Measurements from ENCODE around the gene SEC16B.
A peak's percentile ranks its signal among the peaks of the same experiment; 100 is the strongest.
"Not testable (repeated sequence)": the region's sequence is repeated elsewhere in the genome, so short reads cannot be mapped to it uniquely, and the experiment has no call there.

Gene SEC16B

GRCh38 chr1:177969825-177970371 lies at the start of gene SEC16B:
SEC16B (minus strand) TSS chr1:177970058; CDS start chr1:177967981, 2,077 bp downstream.
- DNase-seq (ENCODE audit: low spot score) = no peak

GRCh38 chr1:178019622-178020021 lies 49.8 kb upstream of the SEC16B start:
- no peak for DNase-seq (ENCODE audit: low spot score)

- no peak for DNase-seq (ENCODE audit: low spot score)
Measured at GRCh38 chr1:178019208-178019607, 49.4 kb upstream of the SEC16B start.

- DNase-seq (ENCODE audit: low spot score) = no peak
Measured at GRCh38 chr1:178017517-178017916, 47.7 kb upstream of the SEC16B start.

- DNase-seq (ENCODE audit: low spot score) = no peak
Measured at GRCh38 chr1:178011864-178012503, 42.1 kb upstream of the SEC16B start.

- no peak for DNase-seq (ENCODE audit: low spot score)
Measured at GRCh38 chr1:178011465-178011828, 41.6 kb upstream of the SEC16B start.

- no peak for DNase-seq (ENCODE audit: low spot score)
Measured at GRCh38 chr1:178010674-178011464, 41.0 kb upstream of the SEC16B start.

GRCh38 chr1:178006043-178006442 lies 36.2 kb upstream of the SEC16B start:
- no peak for DNase-seq (ENCODE audit: low spot score)

- DNase-seq (ENCODE audit: low spot score) = no peak
Measured at GRCh38 chr1:178005450-178005849, 35.6 kb upstream of the SEC16B start.

GRCh38 chr1:178004926-178005391 lies 35.1 kb upstream of the SEC16B start:
- no peak for DNase-seq (ENCODE audit: low spot score)

- no peak for DNase-seq (ENCODE audit: low spot score)
Measured at GRCh38 chr1:177998696-177999631, 29.1 kb upstream of the SEC16B start.

- DNase-seq (ENCODE audit: low spot score) = no peak
Measured at GRCh38 chr1:177996957-177997356, 27.1 kb upstream of the SEC16B start.

GRCh38 chr1:177995369-177995768 lies 25.5 kb upstream of the SEC16B start:
- no peak for DNase-seq (ENCODE audit: low spot score)

- DNase-seq (ENCODE audit: low spot score) = not testable (repeated sequence)
Measured at GRCh38 chr1:177986281-177986680, 16.4 kb upstream of the SEC16B start.

GRCh38 chr1:177984761-177985160 lies 14.9 kb upstream of the SEC16B start:
- DNase-seq (ENCODE audit: low spot score) = no peak

- peak; percentile 76 for DNase-seq (ENCODE audit: low spot score)
Measured at GRCh38 chr1:177984136-177984525, 14.3 kb upstream of the SEC16B start.

GRCh38 chr1:177983482-177984135 lies 13.8 kb upstream of the SEC16B start:
- DNase-seq (ENCODE audit: low spot score) = no peak

- DNase-seq (ENCODE audit: low spot score) = no peak
Measured at GRCh38 chr1:177983077-177983476, 13.2 kb upstream of the SEC16B start.

- no peak for DNase-seq (ENCODE audit: low spot score)
Measured at GRCh38 chr1:177981200-177981599, 11.3 kb upstream of the SEC16B start.

- DNase-seq (ENCODE audit: low spot score) = no peak
Measured at GRCh38 chr1:177979272-177979671, 9.4 kb upstream of the SEC16B start.

- DNase-seq (ENCODE audit: low spot score) = no peak
Measured at GRCh38 chr1:177978530-177978929, 8.7 kb upstream of the SEC16B start.

GRCh38 chr1:177977141-177977540 lies 7.3 kb upstream of the SEC16B start:
- no peak for DNase-seq (ENCODE audit: low spot score)

All from left forelimb (tissue), 1 donor.